Measurements from ENCODE around the gene SLC39A13.

DNA sequence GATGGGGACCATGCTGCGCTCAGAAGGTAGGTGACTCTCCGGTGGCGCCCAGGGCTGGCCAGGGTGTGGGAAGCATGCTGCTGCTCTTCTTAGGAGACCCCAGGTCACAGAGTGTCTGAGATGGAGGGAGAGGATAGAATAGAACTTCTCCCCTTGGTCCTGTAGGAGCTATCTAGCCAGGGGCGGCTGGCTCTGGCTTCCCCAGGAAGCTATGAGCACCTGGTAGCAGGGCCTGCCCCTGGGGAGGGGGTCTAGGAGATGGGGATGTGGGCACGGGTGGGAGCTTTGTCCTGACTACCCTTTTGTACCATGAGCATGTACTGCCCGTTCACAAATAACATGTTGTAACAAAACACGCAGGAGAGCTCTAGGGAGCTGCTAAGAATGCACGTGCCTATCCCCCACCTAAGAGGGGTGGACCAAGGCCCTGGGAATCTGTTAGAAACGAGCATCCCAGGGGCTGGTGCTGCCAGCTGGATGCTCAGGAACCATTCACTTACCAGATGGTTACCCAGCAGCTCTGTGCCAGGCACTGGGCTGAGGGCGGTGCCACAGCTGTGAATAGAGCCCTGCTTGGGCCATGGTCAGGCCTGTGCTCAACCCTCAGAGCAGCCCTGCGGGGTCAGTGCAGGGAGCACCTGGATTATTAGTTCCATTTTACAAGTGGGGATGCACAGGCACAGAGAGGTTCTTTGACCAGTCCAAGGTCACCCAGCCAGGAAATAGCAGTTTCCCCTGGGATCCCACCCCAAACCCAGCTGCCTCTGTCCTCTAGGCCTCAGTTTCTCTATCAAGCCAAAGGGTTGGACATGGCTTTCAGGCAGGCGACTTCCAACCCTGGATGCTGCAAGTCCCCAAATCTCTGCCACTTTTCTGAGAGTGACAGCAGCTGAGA, 2.2 kb downstream of the SLC39A13 start:
- no peak for TF ChIP-seq POLR2A (IDR thresholded peaks at IDR 0.05; ENCODE audit: low read depth, low read length)
- no peak for TF ChIP-seq POLR2AphosphoS5 (IDR thresholded peaks at IDR 0.05; ENCODE audit: low read depth, low read length)
- TF ChIP-seq TAF1 (IDR thresholded peaks at IDR 0.05; ENCODE audit: borderline replicate concordance, low read depth, low read length): no peak

Measured in GM12892 (cell line).